Stomach (tissue), 4 donors: ENCODE data around the gene RBFOX2.

Experiments used
- CTCF ChIP-seq, 7 experiments: fragments of 450-650 bp in 4 of 7; fragments of 200-600 bp in 3 of 7; sonication (generic) in 3 of 7; IDR thresholded peaks; one replicate each; pipeline ENCODE4 v1.5.1; 2016 to 2019; ENCODE audit warnings: antibody characterized with exemption in 7 of 7, control low read depth in 2 of 7, mild to moderate bottlenecking in 1 of 7
- EP300 ChIP-seq: sonication (generic); formaldehyde crosslinking; IDR thresholded peaks from one replicate; pipeline ENCODE4 v1.6.1; 2017; ENCODE audit warnings: antibody characterized with exemption
- POLR2A ChIP-seq, 4 donors: fragments of 450-650 bp; IDR thresholded peaks; one replicate each; pipeline ENCODE4 v1.6.1; 2016; ENCODE audit warnings: antibody characterized with exemption in 4 of 4, control low read depth in 2 of 4, mild to moderate bottlenecking in 1 of 4, moderate library complexity in 1 of 4
- POLR2AphosphoS5 ChIP-seq, 3 donors: sonication (generic); formaldehyde crosslinking; IDR thresholded peaks; one replicate each; pipeline ENCODE4 v1.6.1; 2016; ENCODE audit warnings: antibody characterized with exemption in 3 of 3

- no peak for TF ChIP-seq POLR2A (IDR thresholded peaks at IDR 0.05)
- no peak for TF ChIP-seq POLR2AphosphoS5 (IDR thresholded peaks at IDR 0.05)
- no peak for TF ChIP-seq EP300
- TF ChIP-seq CTCF (IDR thresholded peaks at IDR 0.05) = no peak
Observed at GRCh38 chr22:35987487-35987886, 41.1 kb downstream of the RBFOX2 start.
